ENCODE measurements around the gene SPEN. TPM values are rescaled to one million over a fixed set of nuclear protein-coding genes. Genes with fewer than 3 reads are reported as not detected.

The SPEN gene
- total and polyA plus RNA-seq, 9 of the 15 experiments (the other 6 are each of a cell fraction or from before 2014, with no cell fraction given), result 5.7 to 87.5 (median 27.2) TPM

DNA sequence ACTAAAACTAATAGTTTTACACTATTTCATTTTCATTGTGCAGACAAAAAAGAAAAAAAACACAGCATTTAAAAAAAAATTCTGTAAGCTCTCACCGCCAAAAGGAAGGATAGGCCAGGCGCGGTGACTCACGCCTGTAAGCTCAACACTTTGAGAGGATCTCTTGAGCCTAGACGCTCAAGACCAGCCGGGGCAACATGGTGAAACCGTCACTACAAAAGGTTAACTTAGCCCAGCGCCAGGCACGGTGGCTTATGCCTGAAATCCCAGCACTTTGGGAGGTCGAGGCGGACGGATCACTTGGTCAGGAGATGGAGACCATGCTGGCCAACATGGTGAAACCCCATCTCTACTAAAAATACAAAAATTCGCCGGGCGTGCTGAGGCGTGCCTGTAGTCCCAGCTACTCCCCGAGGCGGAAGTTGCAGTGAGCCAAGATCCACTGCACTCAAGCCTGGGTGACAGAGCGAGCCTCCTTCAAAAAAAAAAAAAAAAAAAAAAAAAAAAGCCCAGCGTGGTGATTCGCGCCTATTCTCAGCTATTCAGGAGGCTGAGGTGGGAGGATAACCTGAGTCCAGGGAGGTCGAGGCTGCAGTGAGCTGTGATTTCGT lies 14.3 kb upstream of the SPEN start (continued):
- TF ChIP-seq VEZF1 (CRISPR knock-in tag; IDR thresholded peaks at IDR 0.05) (no peak), RFX7 (CRISPR knock-in tag; IDR thresholded peaks at IDR 0.05) (no peak), ZBTB8A (IDR thresholded peaks at IDR 0.05; ENCODE audit: partially characterized antibody) (no peak), POU5F1 (IDR thresholded peaks at IDR 0.05; ENCODE audit: borderline replicate concordance, low read depth, low read length, partially characterized antibody) (no peak), ZNF518B (CRISPR knock-in tag; IDR thresholded peaks at IDR 0.05) (no peak), CBX3 (IDR thresholded peaks at IDR 0.05; ENCODE audit: borderline replicate concordance in 1 of 2, low read length in 2 of 2) (no peak), NFXL1 (CRISPR knock-in tag; IDR thresholded peaks at IDR 0.05) (no peak), ESRRA (IDR thresholded peaks at IDR 0.05; ENCODE audit: borderline replicate concordance, low read depth) (no peak), FOXK2 (conservative IDR thresholded peaks at IDR 0.05 in 1 of 2, IDR thresholded peaks at IDR 0.05 in 1 of 2; ENCODE audit: low read depth in 2 of 2) (no peak), SIN3B (IDR thresholded peaks at IDR 0.05; ENCODE audit: low read depth) (no peak), E2F5 (CRISPR knock-in tag; IDR thresholded peaks at IDR 0.05) (no peak), GATA2 (CRISPR knock-in tag; IDR thresholded peaks at IDR 0.05) (no peak), PTRF (tag; IDR thresholded peaks at IDR 0.05) (no peak), ZNF134 (CRISPR knock-in tag; conservative IDR thresholded peaks at IDR 0.05) (no peak), ZNF584 (CRISPR knock-in tag; IDR thresholded peaks at IDR 0.05; ENCODE audit: low read depth) (peak; percentile 48; the same call in 1 of the 2 replicates), YY1 (IDR thresholded peaks at IDR 0.05; ENCODE audit: borderline replicate concordance in 1 of 3, control insufficient read depth in 1 of 3, extremely low read depth in 1 of 3, insufficient read depth in 3 of 3, insufficient read length in 1 of 3, insufficient replicate concordance in 2 of 3, low read depth in 1 of 3, low read length in 2 of 3) (peak in 1 of 3 experiments; percentile 63)
- TF ChIP-seq, protein P1, sequence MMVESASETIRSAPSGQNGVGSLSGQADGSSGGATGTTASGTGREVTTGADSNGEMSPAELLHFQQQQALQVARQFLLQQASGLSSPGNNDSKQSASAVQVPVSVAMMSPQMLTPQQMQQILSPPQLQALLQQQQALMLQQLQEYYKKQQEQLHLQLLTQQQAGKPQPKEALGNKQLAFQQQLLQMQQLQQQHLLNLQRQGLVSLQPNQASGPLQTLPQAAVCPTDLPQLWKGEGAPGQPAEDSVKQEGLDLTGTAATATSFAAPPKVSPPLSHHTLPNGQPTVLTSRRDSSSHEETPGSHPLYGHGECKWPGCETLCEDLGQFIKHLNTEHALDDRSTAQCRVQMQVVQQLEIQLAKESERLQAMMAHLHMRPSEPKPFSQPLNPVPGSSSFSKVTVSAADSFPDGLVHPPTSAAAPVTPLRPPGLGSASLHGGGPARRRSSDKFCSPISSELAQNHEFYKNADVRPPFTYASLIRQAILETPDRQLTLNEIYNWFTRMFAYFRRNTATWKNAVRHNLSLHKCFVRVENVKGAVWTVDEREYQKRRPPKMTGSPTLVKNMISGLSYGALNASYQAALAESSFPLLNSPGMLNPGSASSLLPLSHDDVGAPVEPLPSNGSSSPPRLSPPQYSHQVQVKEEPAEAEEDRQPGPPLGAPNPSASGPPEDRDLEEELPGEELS (CRISPR knock-in tag; IDR thresholded peaks at IDR 0.05; ENCODE audit: borderline replicate concordance), result no peak
- TF ChIP-seq, protein P2, sequence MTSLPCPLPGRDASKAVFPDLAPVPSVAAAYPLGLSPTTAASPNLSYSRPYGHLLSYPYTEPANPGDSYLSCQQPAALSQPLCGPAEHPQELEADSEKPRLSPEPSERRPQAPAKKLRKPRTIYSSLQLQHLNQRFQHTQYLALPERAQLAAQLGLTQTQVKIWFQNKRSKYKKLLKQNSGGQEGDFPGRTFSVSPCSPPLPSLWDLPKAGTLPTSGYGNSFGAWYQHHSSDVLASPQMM (CRISPR knock-in tag; IDR thresholded peaks at IDR 0.05), result no peak

All from K562 (cell line).